H9 (cell line): ENCODE data around the gene CPNE7. TPM values are rescaled to one million over a fixed set of nuclear protein-coding genes. Genes with fewer than 3 reads are reported as not detected.

ENCODE experiments used
- DNase-seq: peaks from one replicate; pipeline ENCODE4 v3.0.0-alpha.2; 2017
- H2AFZ ChIP-seq: one replicate; pipeline ENCODE4 v1.6.1; 2013; ENCODE audit warnings: mild to moderate bottlenecking, low read length, control low read depth, moderate library complexity
- H2AK5ac ChIP-seq: 2 replicates; pipeline ENCODE4 v1.6.1; 2013; ENCODE audit warnings: low read length, control low read depth, mixed read lengths; ENCODE audit not compliant: insufficient read length
- H2BK120ac ChIP-seq: one replicate; pipeline ENCODE4 v1.6.1; 2013; ENCODE audit warnings: low read depth, mild to moderate bottlenecking, low read length, control low read depth, inconsistent platforms; ENCODE audit not compliant: poor library complexity, severe bottlenecking
- H2BK12ac ChIP-seq: 2 replicates; pipeline ENCODE4 v1.6.1; 2013; ENCODE audit warnings: low read length, control low read depth, mixed read lengths, low read depth; ENCODE audit not compliant: insufficient read length
- H2BK15ac ChIP-seq: 2 replicates; pipeline ENCODE4 v1.6.1; 2013; ENCODE audit warnings: low read depth, low read length, control low read depth
- H2BK20ac ChIP-seq: one replicate; pipeline ENCODE4 v1.6.1; 2013; ENCODE audit warnings: low read depth, mild to moderate bottlenecking, low read length, control low read depth, inconsistent platforms; ENCODE audit not compliant: poor library complexity, severe bottlenecking
- H2BK5ac ChIP-seq: 2 replicates; pipeline ENCODE4 v1.6.1; 2013; ENCODE audit warnings: low read length, control low read depth, mixed read lengths; ENCODE audit not compliant: insufficient read length
- H3K14ac ChIP-seq: 2 replicates; pipeline ENCODE4 v1.6.1; 2013; ENCODE audit warnings: low read length, control low read depth; ENCODE audit not compliant: insufficient read depth
- H3K18ac ChIP-seq: 2 replicates; pipeline ENCODE4 v1.6.1; 2013; ENCODE audit warnings: low read depth, mild to moderate bottlenecking, mixed read lengths, low read length, control low read depth; ENCODE audit not compliant: insufficient read length
- H3K23ac ChIP-seq: 2 replicates; pipeline ENCODE4 v1.6.1; 2013; ENCODE audit warnings: low read length, control low read depth, mixed read lengths, low read depth; ENCODE audit not compliant: insufficient read length
- H3K23me2 ChIP-seq: 2 replicates; pipeline ENCODE4 v1.6.1; 2013; ENCODE audit warnings: low read depth, mild to moderate bottlenecking, mixed read lengths, low read length, control low read depth; ENCODE audit not compliant: insufficient read length, poor library complexity, severe bottlenecking
- H3K27ac ChIP-seq: 2 replicates; pipeline ENCODE4 v1.5.1; 2013; ENCODE audit warnings: low read length, control low read depth, mixed read lengths, low read depth; ENCODE audit not compliant: insufficient read length
- H3K27me3 ChIP-seq: 2 replicates; pipeline ENCODE4 v1.6.1; 2013; ENCODE audit warnings: low read length, control low read depth, inconsistent platforms; ENCODE audit not compliant: insufficient read depth
- H3K4ac ChIP-seq: 2 replicates; pipeline ENCODE4 v1.6.1; 2013; ENCODE audit warnings: low read depth, mild to moderate bottlenecking, control low read depth, inconsistent platforms, low read length, moderate library complexity
- H3K4me1 ChIP-seq: 2 replicates; pipeline ENCODE4 v1.6.1; 2013; ENCODE audit warnings: low read length, control low read depth, inconsistent platforms; ENCODE audit not compliant: insufficient read depth
- H3K4me2 ChIP-seq: 2 replicates; pipeline ENCODE4 v1.6.1; 2013; ENCODE audit warnings: low read length, control low read depth, mixed read lengths; ENCODE audit not compliant: insufficient read length, insufficient read depth
- H3K56ac ChIP-seq: 2 replicates; pipeline ENCODE4 v1.6.1; 2013; ENCODE audit warnings: low read depth, mild to moderate bottlenecking, mixed read lengths, low read length, control low read depth; ENCODE audit not compliant: insufficient read length
- H3K79me1 ChIP-seq: 2 replicates; pipeline ENCODE4 v1.6.1; 2013; ENCODE audit warnings: low read depth, mild to moderate bottlenecking, moderate library complexity, low read length, control low read depth, inconsistent platforms; ENCODE audit not compliant: insufficient read depth, poor library complexity, severe bottlenecking
- H3K79me2 ChIP-seq: 2 replicates; pipeline ENCODE4 v1.6.1; 2013; ENCODE audit warnings: low read length, control low read depth, inconsistent platforms; ENCODE audit not compliant: insufficient read depth
- H3K9ac ChIP-seq: 2 replicates; pipeline ENCODE4 v1.6.1; 2013; ENCODE audit warnings: low read length, control low read depth, mixed read lengths; ENCODE audit not compliant: insufficient read length; ENCODE audit errors: extremely low read depth
- H3K9me3 ChIP-seq: one replicate; pipeline ENCODE4 v1.6.1; 2013; ENCODE audit warnings: low read depth, low read length, inconsistent platforms; ENCODE audit not compliant: control insufficient read depth
- H3T11ph ChIP-seq: one replicate; pipeline ENCODE4 v1.6.1; 2013; ENCODE audit warnings: mild to moderate bottlenecking, low read length, control low read depth, inconsistent platforms
- H4K20me1 ChIP-seq: one replicate; pipeline ENCODE4 v1.6.1; 2013; ENCODE audit not compliant: control insufficient read depth, insufficient read length, insufficient read depth
- H4K5ac ChIP-seq: 2 replicates; pipeline ENCODE4 v1.6.1; 2013; ENCODE audit warnings: low read depth, mild to moderate bottlenecking, mixed read lengths, low read length, control low read depth; ENCODE audit not compliant: insufficient read length
- H4K8ac ChIP-seq: replicated peaks from 2 replicates; pipeline ENCODE4 v1.6.1; 2013; ENCODE audit warnings: low read length, control low read depth, mixed read lengths, low read depth; ENCODE audit not compliant: insufficient read length
- H4K91ac ChIP-seq: 2 replicates; pipeline ENCODE4 v1.6.1; 2013; ENCODE audit warnings: low read depth, mild to moderate bottlenecking, moderate library complexity, mixed read lengths, low read length, control low read depth; ENCODE audit not compliant: insufficient read length
- H3K27ac Mint-ChIP-seq, 3 experiments: 2 replicates in 2 of 3; 3 replicates in 1 of 3; pipeline ENCODE4 v1.8.0; 2020 to 2021; ENCODE audit warnings: mixed read lengths in 3 of 3, mild to moderate bottlenecking in 1 of 3, moderate library complexity in 1 of 3
- H3K27me3 Mint-ChIP-seq: 2 replicates; pipeline ENCODE4 v1.8.0; 2021; ENCODE audit warnings: low read depth, mild to moderate bottlenecking, moderate library complexity, mixed read lengths
- H3K36me3 Mint-ChIP-seq, 3 experiments: 2 replicates in 2 of 3; 3 replicates in 1 of 3; pipeline ENCODE4 v1.8.0; 2020 to 2021; ENCODE audit warnings: low read depth in 3 of 3, mixed read lengths in 3 of 3; ENCODE audit not compliant: insufficient read depth in 1 of 3
- H3K4me1 Mint-ChIP-seq, 2 experiments: 2 replicates each; pipeline ENCODE4 v1.8.0; 2020; ENCODE audit warnings: mixed read lengths in 2 of 2
- H3K4me3 Mint-ChIP-seq, 2 experiments: 2 replicates in 1 of 2; 3 replicates in 1 of 2; pipeline ENCODE4 v1.8.0; 2020 to 2021; ENCODE audit warnings: mild to moderate bottlenecking in 2 of 2, mixed read lengths in 2 of 2, moderate library complexity in 1 of 2
- H3K9me3 Mint-ChIP-seq, 2 experiments: 2 replicates in 1 of 2; 3 replicates in 1 of 2; pipeline ENCODE4 v1.8.0; 2020; ENCODE audit warnings: mild to moderate bottlenecking in 2 of 2, mixed read lengths in 2 of 2, moderate library complexity in 1 of 2
- CTCF ChIP-seq: fragments of 200-600 bp; sonication (generic); conservative IDR thresholded peaks from 3 replicates; pipeline ENCODE4 v1.8.0; 2021; ENCODE audit warnings: antibody characterized with exemption, mild to moderate bottlenecking
- whole genome bisulfite sequencing: extraction: QIAGEN DNeasy Blood & Tissue Kit; methylation state at CpG from one replicate; pipeline ENCODE4 v1.1.7; 2013; ENCODE audit warnings: missing lambda C conversion rate, low lambda C conversion rate, mixed read lengths; ENCODE audit not compliant: insufficient read length; ENCODE audit errors: extremely low coverage; 5-methylcytosine and 5-hydroxymethylcytosine counted together
- total RNA-seq: library from RNA; stranded (reverse); gene quantifications from 2 replicates; pipeline ENCODE4 v1.2.1, GENCODE V29; 2021

CPNE7 gene
- total RNA-seq, 1 experiment from 2014 or later = 23.4 TPM

GRCh38 chr16:89641458-89642119 is 66.0 kb downstream of the CPNE7 start:
- no peak overlapping the region for H3K56ac ChIP-seq
- H4K8ac ChIP-seq = no peak overlapping the region
- Mint-ChIP-seq H3K4me3 (no peak overlapping the region), H3K36me3 (peaks cover 8 to 18% (median 17%) of the 10 kb centered on the region in 3 experiments; a peak in 6 of 7 replicates), H3K4me1 (peaks cover 10 to 11% of the 10 kb centered on the region in 2 experiments), H3K27ac (no peak overlapping the region), H3K9me3 (no peaks in the 10 kb centered on the region), H3K27me3 (peaks cover 7% of the 10 kb centered on the region)
- no peaks in the 10 kb centered on the region for H3K23me2 ChIP-seq
- no peak overlapping the region for H3T11ph ChIP-seq
- H3K4ac ChIP-seq = no peak overlapping the region
- H3K23ac ChIP-seq = no peak overlapping the region
- no peaks in the 10 kb centered on the region for H3K79me2 ChIP-seq
- no peaks in the 10 kb centered on the region for H3K9me3 ChIP-seq
- H4K91ac ChIP-seq = no peak overlapping the region
- no peak overlapping the region for H2BK15ac ChIP-seq
- no peak overlapping the region for H2BK12ac ChIP-seq
- no peaks in the 10 kb centered on the region for H3K79me1 ChIP-seq
- H3K27me3 ChIP-seq = no peaks in the 10 kb centered on the region
- H3K18ac ChIP-seq = no peak overlapping the region
- H3K27ac ChIP-seq = no peak overlapping the region
- H3K4me1 ChIP-seq = no peaks in the 10 kb centered on the region
- H4K20me1 ChIP-seq = no peaks in the 10 kb centered on the region
- no peak overlapping the region for H3K4me2 ChIP-seq
- H2AK5ac ChIP-seq = no peak overlapping the region
- no peak for DNase-seq
- H3K14ac ChIP-seq = no peak overlapping the region
- no peak overlapping the region for H2BK120ac ChIP-seq
- H2BK5ac ChIP-seq = no peak overlapping the region
- WGBS = no CpG with 5 or more reads among the region's 14 CpGs
- no peak overlapping the region for H2AFZ ChIP-seq
- no peak overlapping the region for H4K5ac ChIP-seq
- H2BK20ac ChIP-seq = no peak overlapping the region
- no peak for TF ChIP-seq CTCF
- no peak overlapping the region for H3K9ac ChIP-seq
